Measurements from ENCODE around the gene EIF4E1B.

- TF ChIP-seq CTCF (IDR thresholded peaks at IDR 0.05 in 4 of 5, conservative IDR thresholded peaks at IDR 0.05 in 1 of 5) (no peak), POLR2A (IDR thresholded peaks at IDR 0.05) (no peak)
Measured at GRCh38 chr5:176637556-176637955, 7.1 kb downstream of the EIF4E1B start.
